Stimulated activated CD4-positive, alpha-beta T cell treated with anti-CD3 and anti-CD28 coated beads, Interleukin-12 subunit alpha, Interleukin-12 subunit beta, amount 100 ng/mL, for 4 hours (primary cell): ENCODE measurements around the gene ACOXL.

Source experiments
- DNase-seq: peaks from one replicate; pipeline ENCODE4 v3.0.0-alpha.2; 2020

The ACOXL gene

DNA sequence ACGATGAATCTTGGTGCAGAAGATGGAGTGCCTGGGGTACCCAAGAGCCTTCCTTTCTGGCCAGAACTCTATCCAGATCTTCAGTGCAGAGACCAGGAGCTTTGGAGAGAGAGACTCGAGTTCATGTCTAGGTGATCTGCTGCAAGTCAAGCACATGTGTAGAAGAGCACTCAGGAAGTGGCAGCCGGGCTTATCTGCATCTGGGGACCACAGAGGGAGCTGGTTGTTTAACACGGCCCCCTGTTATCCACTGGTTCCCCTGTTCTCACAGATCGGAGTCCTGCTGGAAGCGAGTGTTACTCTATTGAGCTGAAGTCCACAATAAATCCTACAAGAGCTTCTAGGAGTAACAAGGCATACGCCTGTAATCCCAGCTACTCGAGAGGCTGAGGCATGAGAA lies 128.3 kb downstream of the ACOXL start:
- no peak for DNase-seq

DNA sequence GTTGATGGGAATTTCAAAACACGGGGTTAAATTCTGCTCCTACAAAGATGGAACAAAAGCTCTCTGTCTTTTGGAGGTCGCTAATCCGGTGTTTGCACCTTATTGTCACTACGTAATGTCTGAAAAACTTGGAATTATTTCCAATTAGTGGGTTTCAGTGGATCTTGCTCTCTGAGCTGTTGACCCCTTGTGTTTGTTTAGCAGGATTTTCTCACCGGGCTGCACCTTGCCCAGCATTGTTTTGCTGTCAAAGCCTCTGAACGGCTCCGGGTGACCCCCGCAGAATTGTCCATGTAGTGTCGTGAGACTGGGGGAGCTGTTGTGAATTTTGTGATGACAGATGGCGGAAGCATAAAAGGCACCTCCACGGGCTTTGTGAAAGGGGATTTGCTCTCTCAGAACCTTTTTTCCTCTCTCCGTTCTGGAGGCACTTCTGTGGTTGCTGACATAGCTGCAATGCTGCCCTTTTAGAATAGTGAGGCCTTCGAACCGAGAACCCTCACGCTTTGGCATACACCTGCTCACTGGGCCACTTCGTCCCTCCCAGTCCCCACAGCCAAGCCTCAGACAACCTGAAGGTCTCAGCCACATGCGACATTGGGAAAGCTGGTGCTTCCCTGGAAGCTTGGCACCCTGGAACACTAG lies 129.4 kb downstream of the ACOXL start:
- no peak for DNase-seq

DNA sequence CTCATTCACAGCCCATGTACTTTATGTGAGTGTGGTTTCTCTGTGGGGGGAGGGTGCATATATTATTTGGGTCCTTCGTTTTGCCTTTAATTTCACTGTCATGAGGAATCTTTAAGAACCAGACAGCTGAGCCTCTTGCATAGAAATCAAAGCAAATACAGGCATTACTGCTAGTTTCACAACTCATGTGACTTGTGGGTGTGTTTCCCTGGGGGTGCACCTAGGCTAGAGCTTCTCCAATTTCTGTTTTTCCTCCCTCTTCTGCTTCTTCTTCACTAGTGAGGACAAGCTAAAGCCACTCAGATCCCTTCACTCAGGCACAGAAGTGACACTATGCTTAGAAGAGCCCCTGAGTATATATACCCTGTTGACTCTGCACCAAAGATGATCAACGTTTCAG lies 131.4 kb downstream of the ACOXL start:
- no peak for DNase-seq

DNA sequence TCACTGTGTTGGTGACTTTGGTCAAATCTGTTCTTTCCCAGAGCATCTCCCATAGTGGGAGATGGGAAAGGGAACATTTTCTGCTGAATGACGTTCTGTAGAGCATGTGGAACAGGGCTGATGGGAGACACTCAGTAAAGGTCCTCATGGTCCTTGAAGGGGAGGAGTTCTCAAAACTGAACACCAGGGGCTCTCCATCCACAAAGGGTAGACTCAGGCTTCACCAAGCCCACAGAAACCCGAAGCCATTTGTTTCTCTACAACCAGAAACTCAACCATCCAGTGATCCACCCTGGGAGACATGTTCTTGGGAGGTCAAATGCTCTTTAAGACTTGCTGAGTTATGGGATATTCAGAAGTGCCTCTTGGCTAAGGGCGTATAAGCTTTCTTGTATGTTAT lies 131.8 kb downstream of the ACOXL start:
- no peak for DNase-seq

DNA sequence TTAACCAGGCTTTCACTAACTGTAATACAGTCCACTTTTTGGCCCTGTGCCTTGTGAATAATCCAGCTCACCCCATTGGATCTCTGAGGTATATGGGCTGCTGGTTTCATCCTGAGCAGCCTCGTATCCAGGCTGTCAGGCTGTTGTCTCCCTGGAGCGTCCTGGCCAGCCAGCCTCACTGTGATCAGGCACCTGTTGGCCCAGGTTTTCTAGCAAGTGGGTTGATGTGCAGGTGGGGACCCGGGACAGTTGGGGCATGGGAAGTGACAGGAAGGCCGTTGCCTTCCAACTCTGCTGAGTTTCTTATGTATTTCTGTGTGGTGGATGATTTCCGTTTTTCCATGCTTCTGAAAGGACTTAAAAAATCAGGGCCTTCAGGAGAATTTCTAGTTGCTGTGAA lies 132.4 kb downstream of the ACOXL start:
- no peak for DNase-seq

DNA sequence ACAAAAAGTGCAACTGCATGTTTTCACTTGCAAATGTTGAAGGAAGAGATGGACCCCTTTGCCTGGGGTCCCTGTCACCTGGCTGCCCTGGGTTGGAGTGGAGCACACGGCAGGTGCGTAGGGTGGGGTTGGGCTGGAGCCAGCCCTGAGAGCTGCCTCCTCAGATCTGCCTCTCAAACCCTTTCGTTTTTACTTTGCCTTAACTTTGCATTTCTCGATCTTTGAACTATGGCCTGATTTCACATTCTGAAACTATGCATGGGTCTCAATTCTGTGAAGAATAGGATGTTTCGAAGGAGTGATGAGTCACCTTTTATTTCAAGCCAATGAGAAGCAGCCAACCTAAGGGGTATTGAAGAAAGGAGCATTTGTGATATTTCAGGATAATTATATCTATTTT lies 132.8 kb downstream of the ACOXL start:
- peak; percentile 35 for DNase-seq

DNA sequence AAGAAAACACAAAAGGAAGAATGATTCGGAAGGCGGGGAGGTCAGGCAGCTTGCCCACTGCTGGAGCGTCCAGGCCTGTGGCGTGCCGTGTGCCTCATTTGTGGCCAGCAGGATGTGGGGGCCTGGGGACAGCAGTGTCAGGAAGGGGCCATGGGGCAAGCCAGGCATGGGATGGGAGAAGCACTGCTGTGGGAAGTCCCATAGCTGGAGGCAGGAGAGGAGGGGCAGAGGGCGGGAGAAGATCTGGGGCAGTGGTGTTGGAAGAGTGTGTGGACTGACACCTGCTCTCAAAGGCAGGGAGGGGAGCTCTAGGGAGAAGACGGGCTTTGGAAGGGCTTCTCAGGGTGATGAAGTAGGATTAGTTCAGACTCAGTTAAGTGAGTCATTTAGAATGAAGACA lies 133.7 kb downstream of the ACOXL start:
- no peak for DNase-seq

DNA sequence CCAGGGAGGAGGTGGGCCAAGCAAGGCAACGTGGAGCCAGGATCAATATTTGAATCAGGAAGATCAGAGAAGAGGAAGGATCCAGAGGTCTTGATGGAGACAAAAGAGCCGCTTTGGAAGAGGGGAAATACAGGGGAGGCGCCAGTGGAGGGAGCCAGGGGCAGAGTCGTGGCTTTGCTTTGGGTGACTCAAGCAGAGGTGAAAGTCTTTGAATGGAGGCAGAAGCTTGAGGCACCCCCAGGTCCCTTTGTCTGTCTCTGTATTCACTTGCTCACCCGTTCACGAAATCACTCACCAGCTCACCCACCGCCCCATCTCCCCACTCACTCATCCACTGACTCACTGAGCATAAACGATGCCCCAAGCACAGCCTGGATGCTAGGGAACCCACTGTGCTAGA lies 134.1 kb downstream of the ACOXL start:
- DNase-seq, result peak; percentile 46

DNA sequence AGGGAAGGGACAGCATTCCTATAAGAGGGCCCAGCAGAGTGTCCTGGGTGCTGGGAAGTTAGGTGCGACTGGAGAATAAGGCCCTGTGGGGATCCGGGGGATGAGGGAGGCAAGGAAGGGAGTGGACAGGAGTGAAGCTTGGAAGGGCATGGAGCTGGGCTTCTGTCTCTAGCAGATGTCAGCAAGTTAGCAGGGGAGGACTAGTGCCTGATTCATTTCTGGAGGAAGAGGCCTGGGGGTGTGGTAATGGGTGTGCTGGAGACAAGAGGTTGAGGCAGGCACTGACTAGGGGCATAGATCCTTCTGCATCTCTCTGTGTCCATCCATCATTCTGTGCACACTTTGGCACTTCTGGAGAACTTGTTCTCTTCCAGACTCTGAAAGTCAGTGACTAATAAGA lies 134.7 kb downstream of the ACOXL start:
- no peak for DNase-seq

DNA sequence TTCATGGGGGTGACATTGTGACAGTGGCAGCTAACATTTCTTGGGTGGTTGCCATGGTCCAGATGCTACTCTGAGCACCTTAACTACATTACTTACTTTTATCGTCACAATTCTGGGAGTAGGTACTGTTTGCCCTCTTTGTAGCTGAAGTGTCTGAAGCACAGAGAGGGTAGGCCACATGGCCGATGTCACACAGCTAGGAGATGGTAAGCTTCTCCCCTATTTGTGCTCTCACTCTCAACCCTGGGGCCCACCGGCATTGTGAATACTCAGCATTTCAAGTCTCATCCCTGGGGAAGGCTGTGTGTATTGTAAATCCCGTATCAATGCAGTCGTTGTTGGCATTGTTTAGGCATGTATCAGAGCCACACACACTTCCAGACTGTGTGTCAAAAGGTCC lies 136.6 kb downstream of the ACOXL start:
- DNase-seq, result no peak

DNA sequence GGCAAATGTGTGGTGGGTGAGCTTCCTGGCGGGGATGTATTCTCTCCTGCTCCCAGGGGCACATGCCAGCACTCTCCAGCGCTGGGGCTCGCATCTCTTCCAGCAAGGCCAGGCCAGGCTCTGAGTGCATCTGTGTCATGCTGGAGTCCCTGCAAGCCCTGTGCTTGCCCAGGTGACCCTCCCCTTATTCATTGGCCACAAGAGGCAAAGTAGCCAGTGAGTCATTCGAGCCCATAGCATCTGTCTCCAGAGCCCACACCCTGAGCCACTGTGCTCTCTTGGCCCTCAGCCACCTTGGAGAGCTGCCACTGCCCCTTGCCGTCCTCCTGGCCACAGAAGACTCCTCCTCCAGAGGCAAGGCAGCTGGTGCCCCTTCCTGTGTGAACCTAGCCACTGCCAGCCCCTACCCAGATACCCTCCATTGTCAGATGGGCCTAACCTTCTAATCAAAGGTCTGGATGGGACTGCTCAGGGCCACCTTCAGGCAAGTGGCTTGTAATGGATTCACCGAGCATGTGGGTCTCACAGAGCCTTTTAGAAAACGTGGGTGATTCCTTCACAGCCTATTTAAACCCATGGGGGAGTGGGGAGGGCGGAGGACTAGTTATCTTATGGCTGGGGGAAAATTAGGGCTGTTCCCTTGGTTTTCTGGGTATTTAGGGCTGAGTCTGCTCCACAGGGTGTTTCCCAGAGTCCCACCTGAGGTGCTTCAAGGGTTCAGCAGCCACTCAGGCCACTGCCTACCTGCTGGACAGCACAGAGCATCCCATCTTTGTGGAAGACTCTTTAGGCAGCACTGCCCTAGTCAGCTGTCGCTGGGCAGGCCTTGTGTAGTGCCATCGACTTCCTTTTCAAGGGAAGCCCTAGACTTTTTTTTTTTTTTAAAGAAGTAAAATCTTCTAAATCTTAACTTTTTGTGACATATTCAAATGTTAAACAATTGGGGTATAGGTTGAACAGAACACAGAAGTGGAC lies 137.4 kb downstream of the ACOXL start:
- DNase-seq, result no peak

DNA sequence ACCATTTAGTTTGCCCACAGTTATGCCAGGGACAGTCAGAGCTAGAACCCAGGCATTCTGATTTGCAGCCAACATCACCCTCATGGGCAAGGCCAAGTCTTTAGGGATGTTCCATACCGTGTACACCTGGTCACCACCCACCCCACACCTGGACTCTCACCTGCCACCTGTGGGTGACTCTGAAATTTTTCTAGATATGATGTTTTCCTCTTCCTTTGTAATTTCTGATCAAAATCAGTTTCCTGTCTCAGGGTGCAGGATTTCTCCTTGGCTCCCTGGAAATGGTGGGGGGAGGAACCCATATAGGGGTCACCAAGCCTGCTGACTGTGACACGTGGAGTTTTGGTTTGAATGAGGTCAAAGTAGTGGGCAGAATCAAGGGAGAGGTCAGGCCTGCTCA lies 138.2 kb downstream of the ACOXL start:
- no peak for DNase-seq

DNA sequence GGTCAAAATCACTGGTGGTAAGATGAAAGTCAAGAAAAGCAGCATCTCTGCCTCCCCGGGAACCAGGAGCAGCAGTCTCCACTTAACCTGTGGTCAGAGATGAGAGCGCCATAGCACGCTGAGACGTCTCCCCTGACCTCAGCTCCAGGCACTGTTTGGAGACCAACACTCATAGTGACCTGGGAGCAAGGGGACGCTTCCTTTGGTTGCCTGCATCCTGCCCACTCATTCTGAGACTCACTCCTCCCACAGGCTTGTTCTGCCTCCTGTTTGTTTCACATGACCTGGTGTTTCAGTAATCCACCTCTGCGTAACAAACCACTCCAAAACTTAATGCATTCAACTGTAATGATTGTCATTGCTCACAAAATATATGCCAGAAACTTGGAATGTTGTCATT lies 139.3 kb downstream of the ACOXL start:
- no peak for DNase-seq

DNA sequence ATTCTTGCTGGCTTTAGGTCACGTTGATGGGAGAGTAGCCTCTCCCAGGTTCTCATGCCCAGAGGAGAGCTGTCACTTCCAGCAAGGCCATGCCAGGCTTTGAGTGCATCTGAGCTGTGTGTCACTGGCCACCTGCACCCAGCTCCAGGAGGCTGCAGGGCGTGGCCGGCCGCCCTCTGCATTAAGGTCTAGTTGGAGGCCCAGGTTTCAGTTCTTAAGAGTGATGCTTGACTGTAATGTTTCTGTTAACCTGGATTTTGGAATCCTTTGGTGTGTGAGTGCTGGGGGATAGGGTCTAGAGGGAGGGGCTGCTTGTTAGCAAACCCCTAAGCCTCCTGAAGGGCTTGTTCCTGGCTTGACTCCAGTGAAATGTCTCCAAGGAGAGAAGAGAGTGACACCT lies 140.1 kb downstream of the ACOXL start:
- DNase-seq, result no peak

DNA sequence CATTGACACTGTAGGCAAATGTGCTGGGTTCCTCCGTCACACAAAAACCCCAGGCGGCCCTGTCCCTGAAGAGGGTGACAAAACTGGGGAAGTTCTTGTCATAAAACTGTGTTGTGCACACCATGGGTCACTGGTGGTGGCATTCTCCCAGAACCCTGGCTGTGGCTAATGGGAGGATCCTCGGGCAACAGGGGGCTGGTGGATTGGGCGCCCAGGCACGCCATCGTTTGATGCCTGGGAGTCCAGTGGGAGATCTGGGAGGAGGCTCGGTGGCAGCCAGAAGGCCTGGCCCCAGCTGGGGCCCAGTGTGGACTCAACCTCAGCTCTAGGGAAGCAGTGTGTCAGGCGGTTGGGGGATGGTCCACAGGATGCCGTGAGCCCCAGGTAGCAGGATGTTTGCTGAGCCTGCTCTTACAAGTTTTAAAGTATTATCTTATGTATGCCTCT lies 140.7 kb downstream of the ACOXL start:
- DNase-seq, result no peak

DNA sequence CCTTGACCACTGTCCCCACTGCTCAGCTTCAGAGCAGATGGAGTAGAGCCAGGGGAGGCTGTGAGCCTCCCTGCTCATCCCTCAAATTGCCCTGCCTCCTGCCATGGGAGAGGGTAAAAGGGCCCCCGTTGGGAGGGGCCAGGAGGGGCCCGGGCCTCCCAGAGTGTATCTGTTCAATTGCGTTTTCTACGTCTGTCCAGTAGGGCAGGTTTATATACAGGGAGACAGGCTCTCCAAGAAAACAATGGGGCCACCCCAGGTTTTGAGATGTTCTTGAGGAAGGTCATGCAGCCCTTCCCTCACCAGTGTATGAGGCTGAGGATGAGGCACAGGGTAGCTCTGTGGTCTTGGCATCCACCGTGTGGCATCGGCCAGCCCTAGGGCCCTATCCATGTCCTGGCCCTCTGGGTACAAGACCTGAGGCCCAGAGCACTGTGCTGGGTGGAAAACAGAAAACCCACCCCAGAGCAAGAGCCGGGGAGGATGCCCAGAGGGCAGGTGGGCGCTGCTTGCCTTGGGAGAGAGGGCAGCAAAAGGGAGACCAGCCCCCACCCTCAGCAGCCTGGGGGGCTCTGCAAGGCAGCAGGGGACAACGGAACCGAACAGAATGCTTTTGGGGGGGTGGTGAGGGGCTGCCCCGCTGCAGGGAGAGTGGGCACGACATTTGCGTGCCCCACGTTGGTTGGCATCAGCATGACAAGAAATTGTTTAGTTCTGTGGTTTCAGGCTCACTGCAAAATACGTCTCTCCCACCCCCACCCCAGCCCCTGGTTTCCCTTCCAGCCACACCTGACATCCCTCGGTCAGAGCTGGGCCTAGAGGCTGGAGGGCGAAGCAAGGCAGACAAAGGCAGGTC lies 141.5 kb downstream of the ACOXL start:
- DNase-seq, result no peak

DNA sequence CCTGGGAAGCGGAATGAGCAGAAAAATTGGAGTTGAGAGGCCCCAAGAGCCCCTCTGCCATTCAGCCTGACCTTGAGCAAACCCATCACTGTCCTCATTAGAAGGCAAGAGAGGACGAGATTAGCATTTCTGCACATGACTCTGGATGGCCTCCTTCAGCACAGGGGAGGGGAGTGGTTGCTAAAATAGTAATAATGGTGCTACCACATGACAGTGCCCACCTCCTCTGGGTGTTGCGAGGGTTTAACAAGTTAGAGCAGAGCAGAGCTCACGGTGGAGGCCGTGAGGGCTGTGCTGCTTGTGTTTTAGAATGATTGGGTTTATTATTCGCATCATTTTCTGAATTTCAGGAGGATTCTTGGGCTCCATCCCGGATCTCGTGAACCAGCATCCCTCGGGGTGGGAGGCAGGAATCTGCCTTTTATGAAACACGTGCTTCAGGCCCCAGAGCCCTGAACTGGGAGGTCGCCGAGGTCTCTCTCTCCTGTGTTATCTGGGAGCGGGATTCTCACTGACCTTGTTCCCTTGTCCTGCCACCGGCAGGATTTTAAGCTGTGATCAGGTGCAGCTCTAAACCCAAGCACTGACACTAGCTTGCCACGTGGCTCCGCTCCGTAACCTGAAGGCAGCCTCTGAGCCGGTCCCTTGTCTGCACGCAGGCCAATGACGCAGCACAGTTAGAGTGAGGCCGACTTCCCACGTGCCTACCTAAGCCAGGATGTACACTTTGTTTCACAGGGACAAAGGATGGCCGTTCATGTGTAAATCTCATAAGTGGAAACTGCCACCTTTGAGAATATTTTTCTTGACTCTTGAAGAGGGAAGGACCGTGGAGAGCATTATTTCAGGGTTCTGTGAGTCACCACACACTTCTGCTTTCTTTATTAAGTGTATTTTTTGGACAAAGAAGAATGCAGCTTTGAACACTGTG lies 142.3 kb downstream of the ACOXL start:
- no peak for DNase-seq

DNA sequence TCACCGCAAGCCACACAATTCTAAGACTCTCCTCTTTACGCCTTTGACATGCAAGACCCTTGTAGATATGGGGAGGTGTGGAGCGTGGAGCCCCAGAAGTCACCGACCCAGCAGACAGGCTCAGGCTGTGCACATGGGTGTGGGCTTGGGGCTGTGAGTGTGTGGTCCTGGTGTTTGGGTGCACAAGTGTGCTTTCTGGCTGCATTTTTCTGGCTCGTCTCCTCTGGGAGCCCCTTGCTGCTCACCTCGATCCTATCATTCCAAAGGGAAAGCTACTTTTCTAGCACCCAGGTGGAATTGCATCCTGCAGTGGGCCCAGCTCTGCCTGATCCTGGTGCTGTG lies 143.0 kb downstream of the ACOXL start:
- no peak for DNase-seq

DNA sequence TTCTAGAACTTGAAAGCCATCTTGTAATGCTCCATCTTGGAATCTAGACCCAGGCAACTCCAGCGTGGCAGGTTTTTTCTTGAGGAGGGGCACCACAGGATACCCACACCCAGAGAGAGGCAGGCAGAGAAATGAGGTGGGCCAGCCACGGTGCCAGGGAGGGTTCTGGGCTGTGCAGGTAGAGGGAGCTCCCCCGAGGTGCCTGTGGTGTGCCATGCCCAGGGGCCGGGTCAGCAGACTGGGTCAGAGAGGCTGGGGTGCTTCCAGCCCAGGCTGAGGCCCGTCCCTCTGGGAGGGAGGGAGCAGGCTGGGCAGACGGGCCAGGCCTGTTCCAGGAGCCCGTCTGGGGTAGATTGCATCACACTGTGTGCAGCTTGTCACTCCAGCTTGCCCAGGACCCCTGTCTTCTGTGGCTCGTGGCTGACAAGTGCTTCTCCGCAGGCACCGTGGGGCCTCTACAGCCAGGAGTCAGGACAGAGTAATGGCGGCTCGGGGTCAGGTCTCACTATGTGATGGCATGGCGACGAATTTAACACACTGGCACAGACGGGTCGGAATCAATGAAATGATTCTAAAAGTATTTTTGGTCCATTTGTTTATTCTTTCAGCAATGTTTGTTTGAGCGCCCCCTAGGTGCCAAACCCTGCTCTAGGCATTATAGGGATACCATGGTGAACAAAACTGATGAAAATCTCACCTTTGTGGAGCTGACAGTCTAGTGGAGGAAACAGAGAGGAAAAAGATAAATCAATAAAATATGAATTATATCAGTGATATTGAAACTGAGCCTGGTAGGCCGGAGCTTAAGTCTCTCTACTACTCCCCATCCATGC lies 144.0 kb downstream of the ACOXL start:
- no peak for DNase-seq

DNA sequence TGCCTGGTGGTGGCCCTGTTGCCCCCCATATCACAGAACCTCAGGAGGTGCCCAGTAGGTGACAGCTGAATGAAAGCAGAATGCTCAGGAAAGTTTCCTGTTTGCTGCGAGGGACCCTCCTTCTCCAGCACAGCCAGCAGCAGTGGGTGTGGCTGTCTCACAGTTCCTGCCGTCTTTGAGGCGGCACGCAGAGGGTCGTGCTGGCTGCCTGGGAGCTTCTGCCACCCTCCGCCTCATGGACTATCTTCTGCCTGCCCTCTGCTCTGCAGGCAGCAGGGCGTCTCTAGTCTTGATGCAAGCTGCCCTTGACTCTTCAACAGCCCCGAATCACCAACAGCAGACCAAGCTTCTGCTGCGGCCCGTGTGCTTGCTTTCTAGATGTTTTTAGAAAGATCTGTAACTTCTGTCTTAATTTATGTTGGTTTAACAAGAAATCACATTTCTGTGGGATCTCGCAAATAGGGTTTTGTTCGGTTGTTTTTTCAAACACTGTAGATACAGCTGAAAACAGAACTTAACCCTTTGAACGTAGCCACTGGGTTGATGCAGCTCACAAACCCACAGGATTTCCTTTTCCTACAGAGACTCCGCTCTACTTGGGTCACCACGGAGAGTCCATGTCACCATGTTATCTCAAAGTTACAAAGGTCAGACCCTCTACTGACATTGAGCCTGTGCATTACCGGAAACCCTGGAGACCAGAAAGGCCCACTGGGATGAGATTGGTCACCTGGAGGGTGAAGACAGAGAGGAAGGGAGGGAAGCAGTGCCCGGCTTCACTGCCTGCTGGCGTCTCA lies 144.9 kb downstream of the ACOXL start:
- DNase-seq, result no peak

DNA sequence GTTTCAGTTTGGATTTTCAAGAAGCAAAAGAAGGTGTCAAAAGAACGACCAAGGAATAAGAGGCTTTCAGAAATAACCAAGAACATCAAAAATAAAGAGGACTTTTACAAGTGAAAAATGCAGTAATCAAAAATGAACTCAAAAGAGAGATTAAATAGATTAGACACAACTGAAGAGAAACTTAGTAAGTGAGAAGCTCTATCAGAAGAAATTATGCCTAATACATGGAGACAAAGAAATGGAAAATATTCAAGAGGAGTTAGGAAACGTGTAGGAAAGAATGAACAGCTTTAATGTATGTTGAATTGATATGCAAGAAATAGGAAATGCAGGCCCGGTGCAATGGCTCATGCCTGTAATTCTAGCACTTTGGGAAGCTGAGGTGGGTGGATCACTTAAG lies 145.8 kb downstream of the ACOXL start:
- no peak for DNase-seq
